ENCODE measurements around the gene HOXD3. TPM values are rescaled to one million over a fixed set of nuclear protein-coding genes. Genes with fewer than 3 reads are reported as not detected.
A peak's percentile ranks its signal among the peaks of the same experiment; 100 is the strongest.

The HOXD3 gene
- polyA plus RNA-seq, 1 donor from 2014 or later = not detected

GRCh38 chr2:176117162-176117822 is 39.8 kb upstream of the HOXD3 start:
- H3K4me1 Mint-ChIP-seq = peaks cover 0 to 3% (median 2%) of the 10 kb centered on the region in 3 donors
- H3K27me3 Mint-ChIP-seq = peaks cover 67% of the 10 kb centered on the region
- peaks cover 2 to 6% (median 4%) of the 10 kb centered on the region in 3 donors for H3K9me3 Mint-ChIP-seq
- peak overlapping the region in 2 of 3 donors; percentile 56 to 93 for H3K27ac Mint-ChIP-seq
- peak overlapping the region in 2 of 4 donors; percentile 39 to 69 for H3K4me3 Mint-ChIP-seq
- H3K36me3 Mint-ChIP-seq = peaks cover 3% of the 10 kb centered on the region

- Mint-ChIP-seq H3K27ac (peak overlapping the region in 2 of 3 donors; percentile 56 to 93), H3K4me3 (peak overlapping the region in 3 of 4 donors; percentile 27 to 42 (median 39)), H3K9me3 (peaks cover 2 to 6% (median 4%) of the 10 kb centered on the region in 3 donors)
These were observed 39.2 kb upstream of the HOXD3 start for GRCh38 chr2:176117823-176118371.

GRCh38 chr2:176118601-176119339 is 38.3 kb upstream of the HOXD3 start:
- Mint-ChIP-seq H3K9me3 (peaks cover 2 to 7% (median 4%) of the 10 kb centered on the region in 3 donors), H3K27ac (peak overlapping the region in 1 of 3 donors; percentile 93), H3K4me3 (peak overlapping the region in 2 of 4 donors; percentile 42 to 70), H3K36me3 (peaks cover 3% of the 10 kb centered on the region), H3K27me3 (peaks cover 63% of the 10 kb centered on the region), H3K4me1 (peaks cover 0 to 3% (median 2%) of the 10 kb centered on the region in 3 donors)

More at GRCh38 chr2:176117823-176118371, 39.2 kb upstream of the HOXD3 start:
- Mint-ChIP-seq H3K27me3 (peaks cover 62% of the 10 kb centered on the region), H3K36me3 (peaks cover 3% of the 10 kb centered on the region), H3K4me1 (peaks cover 0 to 3% (median 2%) of the 10 kb centered on the region in 3 donors)

GRCh38 chr2:176120364-176121189 is 36.5 kb upstream of the HOXD3 start:
- Mint-ChIP-seq H3K4me3 (peak overlapping the region in 2 of 4 donors; percentile 21 to 68), H3K27ac (peak overlapping the region; percentile 52 to 65 (median 54)), H3K27me3 (peaks cover 64% of the 10 kb centered on the region)

GRCh38 chr2:176121190-176122051 is 35.7 kb upstream of the HOXD3 start:
- Mint-ChIP-seq H3K27ac (peak overlapping the region; percentile 31 to 54 (median 52)), H3K4me1 (peaks cover 0 to 3% (median 2%) of the 10 kb centered on the region in 3 donors), H3K4me3 (peak overlapping the region in 3 of 4 donors; percentile 21 to 68 (median 32)), H3K9me3 (peaks cover 2 to 8% (median 4%) of the 10 kb centered on the region in 3 donors), H3K36me3 (peaks cover 3% of the 10 kb centered on the region), H3K27me3 (peaks cover 64% of the 10 kb centered on the region)

More at GRCh38 chr2:176120364-176121189, 36.5 kb upstream of the HOXD3 start:
- peaks cover 3% of the 10 kb centered on the region for H3K36me3 Mint-ChIP-seq
- H3K9me3 Mint-ChIP-seq = peaks cover 2 to 8% (median 4%) of the 10 kb centered on the region in 3 donors
- peaks cover 0 to 3% (median 2%) of the 10 kb centered on the region in 3 donors for H3K4me1 Mint-ChIP-seq

- Mint-ChIP-seq H3K36me3 (peaks cover 3% of the 10 kb centered on the region), H3K4me1 (peaks cover 2 to 4% (median 3%) of the 10 kb centered on the region in 3 donors), H3K27me3 (peaks cover 64% of the 10 kb centered on the region), H3K4me3 (no peak overlapping the region), H3K27ac (peak overlapping the region; percentile 56 to 82 (median 67)), H3K9me3 (peaks cover 0 to 6% (median 2%) of the 10 kb centered on the region in 3 donors)
These were observed 34.9 kb upstream of the HOXD3 start for GRCh38 chr2:176122052-176122682.

- peaks cover 0 to 6% (median 2%) of the 10 kb centered on the region in 3 donors for H3K9me3 Mint-ChIP-seq
- peak within 1 kb of the TSS in 2 of 4 donors; percentile 68 to 84 for H3K4me3 Mint-ChIP-seq
- H3K4me1 Mint-ChIP-seq = peaks cover 2 to 6% (median 3%) of the 10 kb centered on the region in 3 donors
- peaks cover 66% of the 10 kb centered on the region for H3K27me3 Mint-ChIP-seq
- peaks cover 1% of the 10 kb centered on the region for H3K36me3 Mint-ChIP-seq
- H3K27ac Mint-ChIP-seq = peak within 1 kb of the TSS; percentile 77 to 94 (median 84)
These were observed 34.3 kb upstream of the HOXD3 start, which contains the start of gene HOXD9 for GRCh38 chr2:176122683-176123410. TSS of gene HOXD9 (plus strand) at chr2:176122719. CDS start at chr2:176122769, 50 bp downstream.

- no peaks in the 10 kb centered on the region for H3K36me3 Mint-ChIP-seq
- peaks cover 2 to 9% (median 6%) of the 10 kb centered on the region in 3 donors for H3K4me1 Mint-ChIP-seq
- H3K9me3 Mint-ChIP-seq = peaks cover 0 to 6% (median 2%) of the 10 kb centered on the region in 3 donors
- peaks cover 64% of the 10 kb centered on the region for H3K27me3 Mint-ChIP-seq
- H3K4me3 Mint-ChIP-seq = peak overlapping the region in 3 of 4 donors; percentile 31 to 84 (median 68)
- peak overlapping the region; percentile 77 to 94 (median 84) for H3K27ac Mint-ChIP-seq
These were observed 33.5 kb upstream of the HOXD3 start for GRCh38 chr2:176123411-176124109.

- Mint-ChIP-seq H3K36me3 (no peaks in the 10 kb centered on the region), H3K4me3 (peak overlapping the region in 3 of 4 donors; percentile 31 to 68 (median 37)), H3K9me3 (peaks cover 0 to 6% (median 0%) of the 10 kb centered on the region in 3 donors), H3K4me1 (peaks cover 0 to 6% (median 6%) of the 10 kb centered on the region in 3 donors), H3K27ac (peak overlapping the region; percentile 77 to 94 (median 84)), H3K27me3 (peaks cover 66% of the 10 kb centered on the region)
These were observed 32.8 kb upstream of the HOXD3 start for GRCh38 chr2:176124110-176124946.

GRCh38 chr2:176124947-176125771 is 31.9 kb upstream of the HOXD3 start:
- Mint-ChIP-seq H3K36me3 (no peaks in the 10 kb centered on the region), H3K27me3 (peaks cover 61% of the 10 kb centered on the region), H3K9me3 (peaks cover 0 to 6% (median 0%) of the 10 kb centered on the region in 3 donors), H3K27ac (peak overlapping the region; percentile 36 to 77 (median 63)), H3K4me1 (peaks cover 0 to 6% (median 6%) of the 10 kb centered on the region in 3 donors), H3K4me3 (peak overlapping the region in 2 of 4 donors; percentile 62 to 68)
